ENCODE data around the gene GNG13. TPM values are rescaled to one million over a fixed set of nuclear protein-coding genes. Genes with fewer than 3 reads are reported as not detected.

GNG13 gene
- total RNA-seq, 2 donors from 2014 or later: not detected

DNA sequence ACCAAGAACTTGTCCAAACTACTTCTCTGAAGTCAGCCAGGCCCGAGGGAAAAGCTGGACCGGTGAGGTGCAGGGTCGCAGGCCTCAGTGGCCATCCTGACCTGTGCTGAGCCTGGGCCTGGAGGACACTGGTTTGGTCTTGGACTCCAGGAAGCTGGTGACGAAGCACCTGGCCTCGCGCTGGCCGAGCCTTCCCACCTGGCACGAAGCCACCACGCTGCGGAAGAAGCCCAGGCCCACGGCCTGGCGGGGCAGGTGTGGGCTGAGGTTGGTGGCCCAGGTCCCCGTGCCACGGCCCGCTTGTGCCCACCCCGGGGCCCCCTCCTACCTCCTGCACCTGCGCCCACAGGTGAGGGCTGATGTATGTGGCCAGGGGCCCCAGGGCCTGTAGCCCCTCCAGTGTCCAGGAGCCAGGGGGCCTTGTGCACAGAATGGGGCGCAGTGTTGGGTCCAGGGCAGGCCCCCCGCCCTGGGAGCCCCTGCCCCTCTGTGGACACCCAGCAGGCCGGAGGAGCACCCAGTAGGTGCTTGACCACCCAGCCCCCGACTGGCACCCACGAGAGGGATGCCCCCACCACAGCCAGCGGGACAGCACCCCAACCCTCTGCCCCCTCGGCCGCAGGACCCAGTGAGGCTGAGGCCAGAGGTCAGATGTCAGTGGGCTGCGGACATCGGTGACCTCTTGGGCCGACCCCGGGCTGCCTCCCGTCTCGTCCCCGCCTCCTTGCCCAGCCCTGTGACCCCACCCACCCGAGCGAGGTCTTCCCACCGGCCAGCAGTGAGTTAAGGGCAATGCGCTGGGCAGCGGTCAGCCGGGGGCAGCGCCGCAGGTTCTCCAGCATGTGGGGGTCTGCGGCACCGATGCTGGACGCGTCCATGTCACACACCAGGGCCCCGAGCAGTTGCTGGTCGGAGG, 26.2 kb downstream of the GNG13 start:
- H3K4me1 ChIP-seq (ENCODE audit: control insufficient read depth in 1 of 2, low read depth in 2 of 2): no peaks in the 10 kb centered on the region
- H3K27me3 ChIP-seq (replicated peaks; ENCODE audit: insufficient read depth): no peaks in the 10 kb centered on the region
- no peaks in the 10 kb centered on the region for H3K36me3 ChIP-seq
- DNase-seq (ENCODE audit: low spot score) (no peak), ATAC-seq (ENCODE audit: insufficient number of reproducible peaks, low FRiP score, low read depth) (no peak)
- TF ChIP-seq, protein P1, sequence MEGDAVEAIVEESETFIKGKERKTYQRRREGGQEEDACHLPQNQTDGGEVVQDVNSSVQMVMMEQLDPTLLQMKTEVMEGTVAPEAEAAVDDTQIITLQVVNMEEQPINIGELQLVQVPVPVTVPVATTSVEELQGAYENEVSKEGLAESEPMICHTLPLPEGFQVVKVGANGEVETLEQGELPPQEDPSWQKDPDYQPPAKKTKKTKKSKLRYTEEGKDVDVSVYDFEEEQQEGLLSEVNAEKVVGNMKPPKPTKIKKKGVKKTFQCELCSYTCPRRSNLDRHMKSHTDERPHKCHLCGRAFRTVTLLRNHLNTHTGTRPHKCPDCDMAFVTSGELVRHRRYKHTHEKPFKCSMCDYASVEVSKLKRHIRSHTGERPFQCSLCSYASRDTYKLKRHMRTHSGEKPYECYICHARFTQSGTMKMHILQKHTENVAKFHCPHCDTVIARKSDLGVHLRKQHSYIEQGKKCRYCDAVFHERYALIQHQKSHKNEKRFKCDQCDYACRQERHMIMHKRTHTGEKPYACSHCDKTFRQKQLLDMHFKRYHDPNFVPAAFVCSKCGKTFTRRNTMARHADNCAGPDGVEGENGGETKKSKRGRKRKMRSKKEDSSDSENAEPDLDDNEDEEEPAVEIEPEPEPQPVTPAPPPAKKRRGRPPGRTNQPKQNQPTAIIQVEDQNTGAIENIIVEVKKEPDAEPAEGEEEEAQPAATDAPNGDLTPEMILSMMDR (IDR thresholded peaks at IDR 0.05): no peak
- no peaks in the 10 kb centered on the region for H3K9me3 ChIP-seq
- no peak overlapping the region for H3K27ac ChIP-seq
- no peak overlapping the region for H3K4me3 ChIP-seq

DNA sequence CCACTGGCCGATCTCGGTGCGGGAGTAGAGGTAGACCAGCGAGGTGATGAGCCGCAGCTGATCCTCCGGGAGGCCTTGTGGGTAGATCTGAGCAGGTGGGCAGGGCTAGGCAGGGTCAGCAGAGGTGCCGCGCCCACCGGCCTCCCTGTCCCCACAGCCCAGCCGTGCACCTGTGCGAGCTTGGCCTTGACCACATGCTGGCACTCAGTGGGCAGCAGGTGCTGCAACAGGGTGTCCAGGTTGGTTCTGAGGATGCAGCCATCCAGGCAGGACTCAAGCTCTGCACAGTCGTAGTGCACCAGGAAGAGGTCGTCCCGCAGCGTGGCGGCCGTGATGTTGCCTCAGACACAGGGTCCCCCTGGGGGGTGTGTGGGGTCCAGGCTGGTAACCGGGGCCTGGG, 27.6 kb downstream of the GNG13 start:
- no peaks in the 10 kb centered on the region for H3K4me1 ChIP-seq (ENCODE audit: control insufficient read depth in 1 of 2, low read depth in 2 of 2)
- TF ChIP-seq, protein P1 (IDR thresholded peaks at IDR 0.05): no peak
- H3K27me3 ChIP-seq (replicated peaks; ENCODE audit: insufficient read depth): no peaks in the 10 kb centered on the region
- no peaks in the 10 kb centered on the region for H3K36me3 ChIP-seq
- no peak overlapping the region for H3K4me3 ChIP-seq
- H3K9me3 ChIP-seq: no peaks in the 10 kb centered on the region
- ATAC-seq (ENCODE audit: insufficient number of reproducible peaks, low FRiP score, low read depth) (no peak), DNase-seq (ENCODE audit: low spot score) (no peak)
- no peak overlapping the region for H3K27ac ChIP-seq

DNA sequence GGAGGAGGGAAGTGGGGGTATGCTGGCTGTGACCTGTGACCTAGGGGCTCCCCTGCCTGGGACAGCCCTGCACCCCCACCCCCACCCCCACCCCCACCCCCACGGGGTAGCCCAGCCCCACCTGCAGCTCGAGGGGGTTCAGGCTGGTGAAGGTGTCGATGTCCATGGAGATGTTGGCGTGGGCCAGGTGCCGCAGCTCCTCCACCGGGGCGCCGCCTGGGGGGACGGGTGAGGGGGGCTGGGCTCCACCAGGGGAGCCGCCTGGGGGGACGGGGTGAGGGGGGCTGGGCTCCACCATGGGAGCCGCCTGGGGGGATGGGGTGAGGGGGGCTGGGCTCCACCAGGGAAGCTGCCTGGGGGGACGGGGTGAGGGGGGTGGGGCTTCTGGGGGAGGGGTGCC, 30.1 kb downstream of the GNG13 start:
- DNase-seq (ENCODE audit: low spot score): no peak
- Histone ChIP-seq H3K27me3 (replicated peaks; ENCODE audit: insufficient read depth) (no peaks in the 10 kb centered on the region), H3K4me3 (no peak overlapping the region), H3K9me3 (no peaks in the 10 kb centered on the region), H3K36me3 (no peaks in the 10 kb centered on the region), H3K4me1 (ENCODE audit: control insufficient read depth in 1 of 2, low read depth in 2 of 2) (no peaks in the 10 kb centered on the region), H3K27ac (no peak overlapping the region)
- TF ChIP-seq, protein P1 (IDR thresholded peaks at IDR 0.05): no peak
- ATAC-seq (ENCODE audit: insufficient number of reproducible peaks, low FRiP score, low read depth): no peak

DNA sequence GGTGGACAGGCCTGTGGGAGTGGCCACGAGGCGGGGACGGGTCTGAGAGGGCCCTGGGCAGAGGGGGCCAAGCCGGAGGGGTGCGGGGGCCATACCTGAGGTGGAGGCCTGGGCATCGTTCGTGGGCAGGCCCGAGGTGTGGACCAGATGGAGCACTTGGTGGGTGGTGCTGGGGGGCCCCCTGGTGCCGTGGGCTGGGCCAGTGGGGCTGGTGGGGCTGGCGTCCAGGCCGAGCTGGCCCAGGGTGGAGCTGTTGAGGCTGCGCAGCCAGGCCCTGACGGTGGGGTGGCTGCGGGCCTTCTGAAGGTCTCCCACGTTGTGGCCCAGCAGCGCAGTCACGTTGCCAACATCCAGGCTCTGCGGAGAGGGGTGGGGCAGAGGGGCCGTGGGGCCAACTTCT, 30.6 kb downstream of the GNG13 start:
- H3K27ac ChIP-seq: no peak overlapping the region
- H3K4me1 ChIP-seq (ENCODE audit: control insufficient read depth in 1 of 2, low read depth in 2 of 2): no peaks in the 10 kb centered on the region
- no peaks in the 10 kb centered on the region for H3K27me3 ChIP-seq (replicated peaks; ENCODE audit: insufficient read depth)
- ATAC-seq (ENCODE audit: insufficient number of reproducible peaks, low FRiP score, low read depth) (no peak), DNase-seq (ENCODE audit: low spot score) (no peak)
- no peaks in the 10 kb centered on the region for H3K9me3 ChIP-seq
- no peak overlapping the region for H3K4me3 ChIP-seq
- TF ChIP-seq, protein P1 (IDR thresholded peaks at IDR 0.05): no peak
- H3K36me3 ChIP-seq: no peaks in the 10 kb centered on the region

DNA sequence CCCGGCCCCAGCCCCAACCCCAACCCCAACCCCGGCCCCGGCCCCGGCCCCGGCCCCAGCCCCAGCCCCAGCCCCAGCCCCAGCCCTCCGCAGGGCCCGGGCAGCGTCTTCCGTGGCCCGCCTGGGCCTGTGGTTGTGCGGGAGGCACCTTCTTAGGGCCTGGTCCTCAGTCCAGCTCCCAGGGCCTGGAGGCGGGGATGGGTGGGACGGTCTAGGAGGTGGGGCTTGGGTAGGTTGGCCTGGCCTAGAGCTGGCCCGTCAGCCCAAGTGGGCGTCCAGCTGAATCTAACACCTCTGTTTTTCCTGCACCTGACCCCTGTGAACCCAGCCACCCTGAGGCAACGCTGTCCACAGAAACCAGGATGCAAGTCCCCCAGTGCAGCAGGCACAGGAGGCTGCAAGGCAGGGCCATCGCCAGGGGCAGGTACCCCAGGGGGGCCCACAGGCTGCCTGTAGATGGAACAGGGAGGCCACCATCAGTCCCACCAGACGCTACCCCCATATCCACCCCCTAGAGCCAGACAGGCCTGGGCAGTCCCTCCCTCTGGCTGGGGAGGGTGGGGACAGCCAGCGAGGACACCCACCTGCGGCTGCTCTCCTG, 31.2 kb downstream of the GNG13 start:
- ATAC-seq (ENCODE audit: insufficient number of reproducible peaks, low FRiP score, low read depth): no peak

More for the DNA sequence above, 31.2 kb downstream of the GNG13 start:
- no peaks in the 10 kb centered on the region for H3K9me3 ChIP-seq
- no peaks in the 10 kb centered on the region for H3K27me3 ChIP-seq (replicated peaks; ENCODE audit: insufficient read depth)
- TF ChIP-seq, protein P1 (IDR thresholded peaks at IDR 0.05): no peak
- no peak overlapping the region for H3K4me3 ChIP-seq
- no peaks in the 10 kb centered on the region for H3K4me1 ChIP-seq (ENCODE audit: control insufficient read depth in 1 of 2, low read depth in 2 of 2)
- H3K36me3 ChIP-seq: no peaks in the 10 kb centered on the region
- no peak overlapping the region for H3K27ac ChIP-seq
- no peak for DNase-seq (ENCODE audit: low spot score)

Data from thoracic aorta (tissue), 2 donors.